GM21576 (cell line): ENCODE measurements around the gene UBXN7.
"Not testable (repeated sequence)": the region's sequence is repeated elsewhere in the genome, so short reads cannot be mapped to it uniquely, and the experiment has no call there.

Source experiments
- ATAC-seq: cut with Tn5 transposase; IDR thresholded peaks from one replicate; pipeline ENCODE4 v1.9.1; 2021; ENCODE audit warnings: mild to moderate bottlenecking, moderate library complexity; ENCODE audit not compliant: unreplicated experiment

Gene UBXN7

DNA sequence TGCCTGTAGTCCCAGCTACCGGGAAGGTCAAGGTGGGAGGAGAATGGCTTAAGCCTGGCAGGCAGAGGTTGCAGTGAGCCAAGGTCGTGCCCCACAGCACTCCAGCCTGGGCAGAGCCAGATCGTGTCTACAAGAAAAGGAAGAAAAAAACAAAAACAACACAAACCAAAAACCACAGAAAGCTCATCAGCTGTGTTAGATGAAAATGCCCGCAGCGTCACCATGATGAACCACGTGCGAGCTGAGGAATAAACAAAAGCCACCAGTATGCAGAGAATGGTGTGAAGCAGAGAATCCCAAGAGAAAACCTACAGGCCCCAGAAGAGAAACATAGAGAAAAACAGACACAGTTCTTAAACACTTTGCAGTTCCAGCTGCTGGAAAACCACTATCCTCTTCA, 74.3 kb downstream of the UBXN7 start:
- no peak for ATAC-seq

DNA sequence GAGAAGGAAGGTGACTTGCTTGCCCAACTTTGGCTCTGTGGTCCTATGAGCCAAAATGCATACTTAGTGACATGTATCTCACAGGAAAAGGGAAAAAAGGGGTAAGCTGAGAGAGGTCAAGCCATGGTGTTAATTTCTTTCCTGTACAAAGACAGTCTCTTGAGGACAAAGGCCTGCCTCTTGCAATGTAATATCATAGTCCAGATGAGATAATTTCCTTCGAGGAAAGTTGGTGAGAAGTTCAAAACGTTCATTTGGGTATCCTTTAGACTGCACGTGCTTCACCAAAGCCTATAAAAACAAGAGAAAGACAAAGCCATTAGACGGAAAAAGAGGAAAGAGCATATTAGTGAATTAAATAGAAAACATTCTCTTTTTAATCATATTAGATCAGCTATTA, 75.7 kb downstream of the UBXN7 start:
- no peak for ATAC-seq

DNA sequence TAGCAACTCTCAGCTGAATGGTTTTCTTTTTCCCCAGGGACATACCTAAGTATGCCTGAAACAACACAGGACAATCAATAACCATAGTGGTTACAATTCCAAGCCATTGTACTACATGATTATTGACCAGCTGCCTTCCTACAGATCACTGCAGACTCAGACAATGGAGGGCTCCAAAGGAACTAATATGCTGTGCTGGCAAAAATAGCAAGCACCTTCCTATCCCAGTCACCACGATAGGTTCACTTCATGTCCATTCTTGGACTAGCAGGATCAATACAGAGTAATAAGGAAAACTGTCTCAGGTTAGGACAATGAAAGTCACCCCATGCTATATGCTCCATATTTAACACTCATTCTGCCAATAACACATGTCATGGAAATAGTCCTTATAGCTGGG, 76.6 kb downstream of the UBXN7 start:
- ATAC-seq: no peak

DNA sequence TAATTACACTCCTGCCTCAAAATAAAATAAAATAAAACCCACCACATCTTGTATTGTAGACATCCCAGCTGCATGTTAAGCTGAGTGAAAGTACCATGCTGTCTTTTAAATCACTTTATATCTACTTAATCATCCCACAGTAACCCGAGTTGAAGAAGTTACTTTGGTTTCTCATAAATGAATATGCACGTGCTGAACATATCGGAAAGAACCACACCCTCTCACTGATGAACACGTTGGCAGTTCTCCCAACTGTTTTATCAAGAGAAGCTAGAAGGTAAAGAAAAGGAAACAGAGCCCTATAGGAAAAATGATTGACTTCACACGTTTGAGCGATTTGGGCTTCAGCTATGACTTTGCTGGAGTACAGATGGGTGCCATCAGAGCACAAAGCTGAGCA, 78.1 kb downstream of the UBXN7 start:
- no peak for ATAC-seq

DNA sequence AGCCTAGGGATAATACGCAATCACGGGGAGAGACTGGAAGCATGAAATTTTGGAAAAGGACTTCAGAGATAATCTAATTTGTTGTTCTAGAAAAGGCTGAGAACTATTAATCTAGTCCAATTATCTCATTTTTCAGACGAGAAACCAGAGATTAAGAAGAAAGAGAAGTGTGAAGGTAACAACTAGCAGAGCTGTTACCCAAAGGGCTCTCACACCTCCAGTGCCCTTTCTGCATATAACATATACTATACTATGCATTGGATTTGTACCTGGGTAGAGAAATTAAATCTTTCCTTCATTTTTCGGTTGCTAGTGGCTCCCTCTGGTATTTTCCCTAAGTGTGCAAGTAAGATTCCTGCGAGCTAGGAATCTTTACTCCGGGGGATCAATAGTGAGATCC, 80.7 kb downstream of the UBXN7 start:
- ATAC-seq: no peak

DNA sequence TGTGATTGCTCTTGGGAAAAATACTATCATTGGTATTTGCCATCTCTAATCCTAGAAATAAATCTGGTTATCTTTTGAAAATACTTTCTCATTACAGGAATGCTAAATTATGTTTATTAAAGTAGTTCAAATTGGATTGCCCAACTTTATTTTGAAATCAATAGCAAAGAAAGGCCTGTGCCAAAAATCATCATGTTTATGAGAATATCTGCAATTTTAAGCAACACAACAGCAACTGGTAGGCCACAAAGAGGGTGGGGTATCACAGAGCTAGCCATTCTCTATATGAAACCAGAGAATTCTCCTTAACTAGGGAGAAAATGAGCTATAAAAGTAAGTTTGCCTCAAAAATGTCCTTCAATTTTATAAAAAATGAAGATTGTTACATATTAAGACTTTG, 82.2 kb downstream of the UBXN7 start:
- no peak for ATAC-seq

DNA sequence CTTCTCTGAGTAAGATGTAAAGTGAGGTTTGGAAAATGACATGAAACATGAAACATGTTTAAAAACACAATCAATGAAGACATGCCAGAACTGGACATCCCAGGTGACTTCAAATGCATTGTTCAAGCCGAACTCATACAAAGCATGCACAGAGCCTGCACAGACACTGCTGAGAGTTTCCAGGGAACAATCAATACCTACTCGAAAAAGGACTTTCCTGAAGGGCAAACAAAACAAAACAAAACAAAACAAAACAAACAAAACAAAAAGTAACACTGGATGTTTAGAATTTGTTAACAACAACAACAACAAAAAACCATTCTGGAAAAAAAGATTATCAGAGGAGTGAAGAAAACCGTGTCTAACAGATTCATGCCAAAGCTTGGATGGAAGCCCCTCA, 83.5 kb downstream of the UBXN7 start:
- no peak for ATAC-seq

DNA sequence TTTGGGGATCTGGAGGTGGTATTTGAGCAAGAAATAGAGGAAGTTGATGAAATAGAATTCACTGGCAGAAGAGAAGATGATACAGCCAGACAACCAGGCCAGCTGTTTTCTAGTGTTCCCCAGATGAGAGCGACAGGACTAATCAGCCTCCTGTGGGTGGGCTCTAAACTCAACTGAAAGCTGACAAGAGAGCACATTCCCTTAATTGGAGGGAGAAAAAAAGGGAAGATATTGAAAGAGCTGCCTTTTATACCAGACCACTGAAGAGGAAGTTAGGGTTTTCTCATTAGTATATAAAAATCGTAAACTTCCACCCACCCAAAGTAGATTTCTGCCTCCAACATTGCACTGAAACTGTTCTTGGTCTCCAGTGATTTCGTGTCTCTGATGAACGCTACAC, 87.6 kb downstream of the UBXN7 start:
- ATAC-seq: no peak

DNA sequence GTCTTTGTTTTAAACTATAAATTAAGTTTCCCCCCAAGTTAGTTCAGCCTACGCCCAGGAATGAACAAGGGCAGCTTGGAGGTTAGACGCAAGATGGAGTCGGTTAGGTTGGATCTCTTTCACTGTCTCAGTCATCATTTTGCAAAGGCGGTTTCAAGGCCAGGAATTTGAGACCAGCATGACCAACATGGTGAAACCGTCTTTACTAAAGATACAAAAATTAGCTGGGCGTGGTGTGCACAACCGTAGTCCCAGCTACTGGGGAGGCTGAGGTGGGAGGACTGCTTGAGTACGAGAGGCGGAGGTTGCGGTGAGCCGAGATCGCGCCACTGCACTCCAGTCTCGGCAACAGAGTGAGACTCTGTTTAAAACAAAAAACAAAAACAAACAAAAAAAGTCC, 88.3 kb downstream of the UBXN7 start:
- ATAC-seq: not testable (repeated sequence)

DNA sequence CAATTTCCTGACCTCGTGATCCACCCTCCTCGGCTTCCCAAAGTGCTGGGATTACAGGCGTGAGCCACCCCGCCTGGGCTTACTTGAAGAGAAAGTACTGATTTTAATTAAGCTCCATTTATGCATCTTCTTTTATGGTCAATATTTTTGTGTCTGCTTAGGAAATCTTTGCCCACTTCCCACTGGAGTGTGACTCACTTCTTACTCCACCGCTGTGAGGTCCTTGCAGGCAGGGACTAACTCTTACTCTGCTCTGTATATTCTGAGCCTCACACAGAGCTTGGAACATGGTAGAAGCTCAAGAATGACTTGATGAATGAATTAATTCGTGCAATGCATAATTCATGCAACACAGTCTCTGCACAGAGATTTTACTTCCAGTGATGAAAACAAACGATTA, 91.1 kb downstream of the UBXN7 start:
- ATAC-seq: no peak

DNA sequence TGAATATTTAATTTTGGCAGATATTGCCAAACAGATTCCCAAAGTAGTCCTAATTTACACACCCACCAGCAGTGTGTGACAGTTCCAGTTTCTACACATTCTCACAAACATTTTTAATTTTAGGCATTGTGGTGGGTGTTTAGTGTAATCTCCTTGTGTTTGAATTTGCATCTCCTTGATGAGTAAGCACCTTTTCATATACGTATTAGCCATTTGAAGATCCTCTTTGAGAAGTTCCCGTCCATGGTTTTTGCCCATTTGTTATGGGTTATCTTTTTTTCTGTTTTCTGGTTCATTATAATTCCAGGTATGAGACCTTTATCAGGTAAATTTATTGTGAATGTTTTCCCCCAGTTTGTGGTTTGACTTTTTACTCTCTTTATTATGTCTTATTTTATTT, 91.8 kb downstream of the UBXN7 start:
- ATAC-seq: no peak

DNA sequence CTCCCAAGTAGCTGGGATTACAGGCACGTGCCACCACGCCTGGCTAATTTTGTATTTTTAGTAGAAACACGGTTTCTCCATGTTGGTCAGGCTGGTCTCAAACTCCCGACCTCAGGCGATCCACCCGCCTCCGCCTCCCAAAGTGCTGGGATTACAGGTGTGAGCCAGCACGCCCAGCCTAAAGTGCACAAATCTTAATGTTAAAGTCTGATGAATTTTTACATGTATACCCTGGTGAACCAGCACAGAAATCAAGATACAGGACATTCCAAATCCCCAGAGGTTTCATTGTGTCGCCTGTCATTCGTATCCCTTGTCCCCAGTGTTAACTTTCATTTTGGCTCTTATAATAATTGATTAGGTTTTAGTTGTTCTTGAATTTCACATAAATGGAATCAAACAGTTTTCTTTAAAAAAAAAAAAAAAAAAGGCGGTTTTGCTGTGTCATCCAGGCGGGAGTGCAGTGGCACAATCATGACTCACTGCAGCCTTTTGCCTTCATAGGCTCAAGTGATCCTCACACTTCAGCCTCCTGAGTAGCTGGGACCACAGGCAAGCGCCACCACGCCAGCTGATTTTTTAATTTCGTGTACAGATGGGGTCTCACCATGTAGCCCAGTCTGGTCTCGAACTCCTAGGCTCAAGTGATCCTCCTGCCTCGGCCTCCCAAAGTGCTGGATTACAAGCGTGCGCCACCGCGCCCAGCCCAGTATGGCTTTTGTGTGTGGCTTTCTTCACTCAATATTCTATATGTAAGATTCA, 92.6 kb downstream of the UBXN7 start:
- no peak for ATAC-seq

DNA sequence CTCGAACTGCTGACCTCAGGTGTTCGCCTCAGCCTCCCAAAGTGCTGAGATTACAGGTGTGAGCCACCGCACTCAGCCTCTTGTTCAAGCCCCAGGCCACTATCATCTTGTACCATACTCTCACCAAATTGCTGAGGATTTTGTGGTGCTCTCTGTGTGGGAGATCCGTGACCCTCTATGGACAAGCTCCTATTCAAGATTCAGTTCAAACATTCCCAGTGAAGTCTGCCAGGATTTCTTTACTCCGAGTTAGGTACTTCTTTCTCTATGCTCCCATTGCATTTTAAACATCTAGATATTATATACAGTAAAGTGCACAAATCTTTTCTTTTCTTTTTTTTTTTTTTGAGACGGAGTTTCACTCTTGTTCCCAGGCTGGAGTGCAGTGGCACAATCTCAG, 93.2 kb downstream of the UBXN7 start:
- no peak for ATAC-seq

DNA sequence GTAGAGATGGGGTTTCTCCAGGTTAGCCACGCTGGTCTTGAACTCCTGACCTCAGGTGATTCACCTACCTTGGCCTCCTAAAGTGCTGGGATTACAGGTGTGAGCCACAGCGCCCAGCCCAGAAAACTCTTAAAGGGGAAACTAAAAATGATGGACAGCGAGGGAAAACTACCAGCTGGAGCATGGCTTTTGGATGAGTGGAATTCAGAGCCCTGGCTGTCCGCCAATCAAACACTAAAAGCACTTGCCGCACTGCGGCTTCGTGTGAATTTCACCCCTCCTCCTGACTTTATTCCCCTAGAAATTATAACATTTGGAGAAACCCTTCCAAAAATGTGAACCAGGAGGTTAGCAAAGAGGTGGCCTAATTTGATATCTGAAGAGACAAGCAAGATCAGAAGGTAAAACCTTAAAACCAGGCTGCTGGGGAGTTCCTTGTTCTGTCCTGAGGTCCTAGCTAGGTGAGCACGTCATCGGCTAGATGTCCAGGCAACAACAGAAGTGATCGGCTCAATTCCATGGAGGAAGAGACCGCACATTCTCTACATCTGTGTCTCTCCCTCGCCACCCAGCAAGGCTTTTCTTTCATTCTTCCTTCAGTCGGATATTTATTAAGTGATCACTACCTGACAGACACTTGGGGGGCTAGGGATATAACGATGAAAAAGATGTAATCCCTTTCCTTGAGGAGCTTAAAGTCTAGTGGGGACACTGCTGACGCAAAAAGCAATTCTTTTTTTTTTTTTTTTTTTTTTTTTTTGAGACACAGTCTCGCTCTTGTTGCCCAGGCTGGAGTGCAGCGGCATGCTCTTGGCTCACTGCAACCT, 95.7 kb downstream of the UBXN7 start:
- ATAC-seq: no peak

DNA sequence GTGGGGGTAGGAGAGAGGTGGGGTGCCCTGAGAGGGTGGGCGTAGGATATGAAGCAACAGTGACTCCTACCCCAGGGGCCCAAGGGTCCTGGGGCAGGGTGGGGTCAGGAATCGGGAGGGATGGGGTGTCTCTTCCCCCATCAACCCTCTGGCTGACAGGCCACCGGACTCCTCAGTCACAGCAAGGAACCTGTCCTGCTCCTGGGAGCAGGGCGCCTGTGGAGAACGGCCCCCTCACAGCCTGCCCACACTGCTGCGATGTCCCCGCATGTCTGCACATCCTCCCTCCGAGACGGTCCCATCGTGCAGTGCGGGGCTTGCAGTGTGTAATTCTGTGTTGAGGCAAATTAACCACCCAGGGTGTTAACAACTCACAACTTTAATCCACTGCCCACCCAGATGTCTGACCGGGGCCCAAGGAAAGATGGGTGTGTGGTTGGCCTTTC, 96.7 kb downstream of the UBXN7 start:
- ATAC-seq: no peak

DNA sequence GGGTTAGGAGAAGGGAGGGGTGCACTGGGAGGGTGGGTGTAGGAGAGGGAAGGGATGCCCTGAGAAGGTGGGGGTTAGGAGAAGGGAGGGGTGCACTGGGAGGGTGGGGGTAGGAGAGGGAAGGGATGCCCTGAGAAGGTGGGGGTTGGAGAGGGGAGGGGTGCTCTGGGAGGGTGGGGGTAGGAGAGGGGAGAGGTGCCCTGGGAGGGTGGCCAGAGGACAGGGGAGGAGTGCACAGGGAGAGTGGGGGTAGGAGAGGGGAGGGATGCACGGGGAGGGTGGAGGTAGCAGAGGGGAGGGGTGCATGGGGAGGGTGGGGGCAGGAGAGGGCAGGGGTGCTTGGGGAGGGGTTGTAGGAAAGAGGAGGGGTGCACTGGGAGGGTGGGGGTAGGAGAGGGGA, 97.2 kb downstream of the UBXN7 start:
- no peak for ATAC-seq

DNA sequence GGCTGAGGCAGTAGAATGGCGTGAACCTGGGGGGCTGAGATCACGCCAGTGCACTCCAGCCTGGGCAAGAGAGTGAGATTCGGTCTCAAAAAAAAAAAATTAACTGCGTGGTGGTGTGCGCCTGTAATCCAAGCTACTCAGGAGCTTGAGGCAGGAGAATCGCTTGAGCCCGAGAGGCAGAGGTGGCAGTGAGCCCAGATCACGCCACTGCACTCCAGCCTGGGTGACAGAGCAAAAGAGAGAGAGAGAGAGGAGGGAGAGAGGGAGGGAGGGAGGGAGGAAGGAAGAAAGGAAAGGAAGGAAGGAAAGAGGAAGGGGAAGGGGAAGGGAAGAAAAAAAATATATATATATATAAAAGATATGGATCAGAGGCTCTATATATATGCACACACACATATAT, 100.1 kb downstream of the UBXN7 start:
- ATAC-seq: no peak

DNA sequence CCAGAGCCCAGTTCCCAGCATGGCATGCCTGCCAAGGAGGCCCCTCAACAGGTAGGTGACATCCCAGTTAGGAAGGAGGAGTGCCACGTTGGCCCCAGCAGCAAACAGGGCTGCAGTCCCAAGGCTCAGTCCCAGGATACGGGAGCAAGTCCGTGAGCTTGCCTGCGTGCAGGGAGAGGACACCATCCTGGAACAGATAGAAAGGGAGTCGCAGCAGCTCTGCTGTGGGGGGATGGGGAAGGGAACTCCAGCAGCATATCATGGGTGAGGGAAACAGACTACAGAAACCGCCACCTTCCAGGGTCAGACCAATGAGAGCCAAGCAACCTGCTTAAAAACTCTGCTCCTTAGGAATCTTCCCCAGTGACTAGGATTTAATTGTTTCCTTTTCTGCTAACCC, 104.8 kb downstream of the UBXN7 start:
- ATAC-seq: no peak

DNA sequence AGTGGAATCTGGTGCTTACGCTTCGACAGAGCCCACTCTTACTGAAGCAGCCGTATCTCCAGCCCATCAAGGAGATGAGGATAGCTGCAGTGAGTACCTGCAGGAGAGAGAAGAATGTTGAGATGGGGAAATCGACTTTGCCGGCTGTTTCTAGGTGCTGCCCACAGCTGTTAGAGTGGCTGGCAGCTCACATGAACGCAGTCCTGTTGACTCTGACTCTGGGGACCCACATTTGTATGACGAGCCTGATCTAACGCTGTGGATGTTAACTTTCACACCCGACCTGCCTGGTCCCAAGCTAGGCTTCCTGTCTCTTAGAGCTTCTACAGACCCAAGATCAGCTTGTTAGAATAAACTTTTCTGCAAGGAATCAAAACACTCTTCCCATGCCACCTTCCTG, 105.3 kb downstream of the UBXN7 start:
- no peak for ATAC-seq

DNA sequence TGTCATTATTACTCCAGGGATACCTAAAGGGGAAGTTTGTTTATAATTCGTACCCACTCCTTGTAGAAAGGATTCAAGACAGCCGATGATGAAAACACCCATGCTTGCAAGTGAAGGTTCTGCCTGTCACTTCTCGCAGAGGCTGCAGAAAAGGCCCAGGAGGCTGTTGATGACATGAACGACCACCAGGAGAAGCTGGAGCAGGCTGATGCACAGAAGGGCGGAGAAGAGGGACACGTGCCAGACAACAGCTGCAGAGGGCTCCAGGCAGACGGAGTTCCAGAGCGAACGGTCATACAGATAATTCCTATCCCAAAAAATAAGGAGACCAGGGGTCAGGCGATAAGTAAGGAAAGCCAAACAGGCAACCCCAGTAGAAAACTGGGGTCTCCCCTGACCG, 108.5 kb downstream of the UBXN7 start:
- ATAC-seq: no peak

DNA sequence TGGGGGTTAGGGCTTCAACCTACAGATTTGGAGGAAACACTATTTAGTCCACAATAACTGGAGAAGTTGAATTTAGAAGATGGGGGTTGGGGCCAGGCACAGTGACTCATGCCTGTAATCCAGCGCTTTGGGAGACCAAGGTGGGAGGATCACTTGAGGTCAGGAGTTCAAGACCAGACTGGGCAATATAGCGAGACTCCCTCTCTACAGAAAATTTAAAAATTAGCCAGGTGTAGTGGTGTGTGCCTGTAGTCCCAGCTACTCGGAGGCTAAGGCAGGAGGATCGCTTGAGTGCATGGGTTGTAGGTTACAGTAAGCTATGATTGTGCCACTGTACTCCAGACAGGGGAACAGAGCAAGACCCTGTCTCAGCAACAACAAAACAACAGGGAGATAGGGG, 109.2 kb downstream of the UBXN7 start:
- ATAC-seq: no peak

DNA sequence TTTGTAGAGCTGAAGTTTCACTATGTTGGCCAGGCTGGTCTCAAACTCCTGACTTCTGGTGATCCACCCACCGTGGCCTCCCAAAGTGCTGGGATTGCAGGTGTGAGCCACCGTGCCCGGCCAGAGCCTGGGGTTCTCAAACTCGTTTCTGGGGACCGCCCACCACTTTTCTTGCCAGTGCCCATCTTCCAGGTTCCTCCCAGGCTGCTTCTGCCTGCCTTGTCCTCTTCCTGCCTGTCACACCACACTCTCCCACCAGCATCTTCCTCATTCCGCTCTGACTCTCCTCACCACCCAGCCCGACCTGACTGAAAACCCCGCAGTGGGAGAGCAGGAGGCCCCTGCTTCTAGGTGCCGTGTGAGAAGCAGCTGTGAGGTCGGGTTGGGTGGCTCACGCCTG, 111.1 kb downstream of the UBXN7 start:
- no peak for ATAC-seq
